Endothelial cell of umbilical vein (primary cell): ENCODE data around the gene SATB2. TPM values are rescaled to one million over a fixed set of nuclear protein-coding genes. Genes with fewer than 3 reads are reported as not detected.

Experiments used
- BruUV-seq: library from RNA; stranded (reverse); fragments of 400-500 nt; replicated peaks from 2 replicates; lab custom pipeline; 2021; lab: Mats Ljungman, UMichigan
- CTCF ChIA-PET: fragments of 300-600, 350-600 bp; sonication (Branson Sonifier 250); formaldehyde crosslinking; loops from one replicate; lab custom pipeline; 2021; ENCODE audit warnings: antibody characterized with exemption, inconsistent platforms; lab: Charles Lee
- POLR2A ChIA-PET: fragments of 300-600, 350-600 bp; sonication (Branson Sonifier 250); formaldehyde crosslinking; loops from one replicate; lab custom pipeline; 2021; ENCODE audit warnings: antibody characterized with exemption, inconsistent platforms; lab: Charles Lee
- DNase-seq: peaks from one replicate; pipeline ENCODE4 v3.0.0-alpha.2; 2011; ENCODE audit warnings: low read depth, low spot score
- FAIRE-seq: peaks from 2 replicates; lab custom pipeline; 2011; peaks lifted over from hg19 to GRCh38; lab: Jason Lieb, UNC
- H2AFZ ChIP-seq: 2 replicates; pipeline ENCODE4 v1.6.0; 2012; ENCODE audit warnings: low read depth, low read length, control low read depth, inconsistent platforms
- H3K27ac ChIP-seq: 2 replicates; pipeline ENCODE4 v1.5.1; 2011; ENCODE audit warnings: low read depth, mild to moderate bottlenecking, control low read depth, low read length, moderate library complexity; ENCODE audit not compliant: insufficient read depth
- H3K27me3 ChIP-seq, 2 experiments: 2 replicates each; pipeline versions ENCODE4 v1.6.0 to v1.6.1; 2011; ENCODE audit warnings: low read length in 2 of 2, mixed read lengths in 1 of 2; ENCODE audit not compliant: control insufficient read depth in 2 of 2, insufficient read depth in 2 of 2
- H3K36me3 ChIP-seq, 2 experiments: 2 replicates in 1 of 2; 3 replicates in 1 of 2; pipeline ENCODE4 v1.5.1; 2011; ENCODE audit warnings: low read length in 2 of 2, mild to moderate bottlenecking in 1 of 2, moderate library complexity in 1 of 2; ENCODE audit not compliant: control insufficient read depth in 2 of 2, insufficient read depth in 2 of 2; ENCODE audit errors: extremely low read depth in 1 of 2
- H3K4me1 ChIP-seq: 3 replicates; pipeline ENCODE4 v1.5.1; 2011; ENCODE audit warnings: mild to moderate bottlenecking, low read length; ENCODE audit not compliant: control insufficient read depth, insufficient read depth; ENCODE audit errors: extremely low read depth
- H3K4me2 ChIP-seq: 2 replicates; pipeline ENCODE4 v1.6.1; 2011; ENCODE audit warnings: low read length, control low read depth, mixed read lengths; ENCODE audit not compliant: insufficient read depth
- H3K4me3 ChIP-seq, 3 experiments: fragments of 200-600 bp in 1 of 3; sonication (generic), shearing (Covaris generic) in 1 of 3; replicated peaks in 1 of 3; 2 replicates each; pipeline ENCODE4 v1.5.1; 2011 to 2016; ENCODE audit warnings: control low read depth in 3 of 3, low read length in 3 of 3, mild to moderate bottlenecking in 2 of 3, inconsistent platforms in 1 of 3, low read depth in 1 of 3, moderate library complexity in 1 of 3; ENCODE audit not compliant: insufficient read depth in 1 of 3
- H3K79me2 ChIP-seq: 2 replicates; pipeline ENCODE4 v1.6.0; 2012; ENCODE audit warnings: low read length, inconsistent platforms; ENCODE audit not compliant: control insufficient read depth, insufficient read depth
- H3K9ac ChIP-seq: replicated peaks from 2 replicates; pipeline ENCODE3; 2011; ENCODE audit warnings: low read length, control low read depth; ENCODE audit not compliant: insufficient read depth; ENCODE audit errors: extremely low read depth
- H3K9me1 ChIP-seq: replicated peaks from 3 replicates; pipeline ENCODE4 v1.6.0; 2011; ENCODE audit warnings: mild to moderate bottlenecking, low read length; ENCODE audit not compliant: control insufficient read depth, insufficient read depth; ENCODE audit errors: extremely low read depth
- H3K9me3 ChIP-seq: replicated peaks from 2 replicates; pipeline ENCODE4 v1.5.1; 2012; ENCODE audit warnings: low read length, inconsistent platforms; ENCODE audit not compliant: control insufficient read depth, insufficient read depth
- H4K20me1 ChIP-seq: replicated peaks from 2 replicates; pipeline ENCODE3; 2011; ENCODE audit warnings: mild to moderate bottlenecking, low read length; ENCODE audit not compliant: control insufficient read depth, insufficient read depth; ENCODE audit errors: extremely low read depth
- CTCF ChIP-seq, 2 donors: IDR thresholded peaks; 1 replicate in 1 of 2; 2 replicates in 1 of 2; pipeline ENCODE4 v1.5.1; 2011; ENCODE audit warnings: low read length in 2 of 2, mild to moderate bottlenecking in 2 of 2, moderate library complexity in 2 of 2, control low read depth in 1 of 2, inconsistent platforms in 1 of 2, low read depth in 1 of 2; ENCODE audit not compliant: insufficient read depth in 1 of 2; ENCODE audit errors: extremely low read depth in 1 of 2
- EZH2 ChIP-seq: IDR thresholded peaks from 2 replicates; pipeline ENCODE4 v1.6.1; 2012; ENCODE audit warnings: borderline replicate concordance, low read depth, mild to moderate bottlenecking, moderate library complexity, low read length, inconsistent platforms; ENCODE audit not compliant: severe bottlenecking
- FOS ChIP-seq: IDR thresholded peaks from 2 replicates; pipeline ENCODE4 v1.6.1; 2011; ENCODE audit warnings: mild to moderate bottlenecking, low read length, moderate library complexity, borderline replicate concordance; ENCODE audit not compliant: insufficient read depth
- GATA2 ChIP-seq: IDR thresholded peaks from 2 replicates; pipeline ENCODE4 v1.7.0; 2011; ENCODE audit warnings: low read depth, mild to moderate bottlenecking, moderate library complexity, mixed read lengths, low read length; ENCODE audit not compliant: insufficient read length, insufficient read depth
- JUN ChIP-seq: IDR thresholded peaks from 2 replicates; pipeline ENCODE4 v1.6.1; 2011; ENCODE audit warnings: borderline replicate concordance, low read depth; ENCODE audit not compliant: insufficient read length, insufficient read depth
- MAX ChIP-seq: IDR thresholded peaks from 2 replicates; pipeline ENCODE4 v1.6.1; 2011; ENCODE audit not compliant: insufficient read depth, insufficient read length
- MYC ChIP-seq: IDR thresholded peaks from one replicate; pipeline ENCODE4 v1.6.1; 2011; ENCODE audit warnings: mild to moderate bottlenecking, low read depth, low read length
- POLR2A ChIP-seq: IDR thresholded peaks from 2 replicates; pipeline ENCODE4 v1.6.1; 2012; ENCODE audit warnings: low read depth, mild to moderate bottlenecking, control low read depth, low read length
- POLR2AphosphoS5 ChIP-seq: IDR thresholded peaks from 2 replicates; pipeline ENCODE4 v1.6.1; 2012; ENCODE audit warnings: low read depth, mild to moderate bottlenecking, control low read depth, low read length, moderate library complexity; ENCODE audit not compliant: insufficient read depth
- dilution Hi-C: fragments of 300-500 bp; cut with MboI; formaldehyde crosslinking; loops from one replicate; pipeline ENCODE4 v1.15.0; 2019; ENCODE audit warnings: low sequenced_read_pairs; ENCODE audit not compliant: extremely low pct_ligation_motif_present
- intact Hi-C: fragments of 100-400 bp; cut with micrococcal nuclease; formaldehyde crosslinking; loops from one replicate; pipeline ENCODE4 v1.10.0; 2022
- polyA plus RNA-seq, 4 experiments: library from polyadenylated mRNA; depleted of rRNA in 3 of 4; stranded (reverse) in 3 of 4; unstranded in 1 of 4; fragments of >200 nt; gene quantifications; 2 replicates each; pipeline versions ENCODE4 v1.2.1 to v1.2.3, GENCODE V29; 2011 to 2012; ENCODE audit warnings: missing spikeins in 1 of 4
- total RNA-seq: library from RNA; stranded (reverse); gene quantifications from 2 replicates; pipeline ENCODE4 v1.2.3, GENCODE V29; 2021

The SATB2 gene
- total and polyA plus RNA-seq, 2 donors (not counting 3 experiments of a cell fraction or from before 2014, with no cell fraction given): 0.47 to 1.1 TPM

- Histone ChIP-seq H3K4me2 (no peak overlapping the region), H3K9me3 (peaks cover 5% of the 10 kb centered on the region), H3K9ac (no peak overlapping the region), H3K36me3 (no peaks in the 10 kb centered on the region), H2AFZ (no peak overlapping the region), H3K27ac (no peak overlapping the region), H3K4me3 (no peak overlapping the region), H3K79me2 (no peaks in the 10 kb centered on the region), H3K4me1 (no peaks in the 10 kb centered on the region), H3K27me3 (no peaks in the 10 kb centered on the region), H4K20me1 (no peaks in the 10 kb centered on the region), H3K9me1 (no peaks in the 10 kb centered on the region)
- BruUV-seq: no TSS peak
- intact Hi-C loops (no loop called here), dilution Hi-C loops (no loop called here)
- no peak for FAIRE-seq
- POLR2A ChIA-PET: no interaction called here
- CTCF ChIA-PET: no interaction called here
- no peak for DNase-seq
- no peak for TF ChIP-seq EZH2
- TF ChIP-seq FOS: no peak
- no peak for TF ChIP-seq POLR2A
- TF ChIP-seq MYC: no peak
- TF ChIP-seq GATA2: no peak
- no peak for TF ChIP-seq POLR2AphosphoS5
- TF ChIP-seq CTCF (IDR thresholded peaks at IDR 0.05; ENCODE audit: extremely low read depth in 1 of 2, insufficient read depth in 1 of 2, low read depth in 1 of 2, low read length in 2 of 2): no peak
- no peak for TF ChIP-seq MAX
- TF ChIP-seq JUN: no peak
Observed at GRCh38 chr2:199223791-199224190, 233.9 kb downstream of the SATB2 start.
